Transverse colon (tissue), 4 donors: ENCODE measurements around the gene TRAK1.

Experiments
- CTCF ChIP-seq, 5 experiments: fragments of 200-600 bp in 3 of 5; fragments of 450-650 bp in 2 of 5; sonication (generic) in 3 of 5; IDR thresholded peaks; 1 replicate in 2 of 5; 2 replicates in 3 of 5; pipeline ENCODE4 v1.5.1; 2016 to 2017; ENCODE audit warnings: antibody characterized with exemption in 5 of 5, inconsistent platforms in 3 of 5, mild to moderate bottlenecking in 2 of 5, moderate library complexity in 1 of 5
- POLR2A ChIP-seq: fragments of 450-650 bp; IDR thresholded peaks from one replicate; pipeline ENCODE4 v1.6.1; 2016; ENCODE audit warnings: antibody characterized with exemption, mild to moderate bottlenecking, moderate library complexity
- POLR2AphosphoS5 ChIP-seq, 3 donors: sonication (generic); formaldehyde crosslinking; IDR thresholded peaks; one replicate each; pipeline ENCODE4 v1.6.1; 2016; ENCODE audit warnings: antibody characterized with exemption in 3 of 3

- TF ChIP-seq CTCF (IDR thresholded peaks at IDR 0.05) (no peak), POLR2AphosphoS5 (IDR thresholded peaks at IDR 0.05) (no peak), POLR2A (no peak)
Observed at GRCh38 chr3:42194943-42195510, 103.9 kb downstream of the TRAK1 start.
